HPDE6-E6E7 (cell line): ENCODE data around the gene NR2F2.

Source experiments
- DNase-seq: peaks from one replicate; pipeline ENCODE4 v3.0.0; 2011; ENCODE audit warnings: missing footprints; ENCODE audit errors: extremely low spot score

NR2F2 gene

GRCh38 chr15:96332637-96333121 lies 2.2 kb downstream of the NR2F2 start:
- no peak for DNase-seq

- no peak for DNase-seq
Observed at GRCh38 chr15:96333131-96334016, 2.9 kb downstream of the NR2F2 start.

- DNase-seq, result no peak
Observed at GRCh38 chr15:96334017-96334704, 3.7 kb downstream of the NR2F2 start.

- DNase-seq, result no peak
Observed at GRCh38 chr15:96334705-96335410, 4.4 kb downstream of the NR2F2 start.

DNA sequence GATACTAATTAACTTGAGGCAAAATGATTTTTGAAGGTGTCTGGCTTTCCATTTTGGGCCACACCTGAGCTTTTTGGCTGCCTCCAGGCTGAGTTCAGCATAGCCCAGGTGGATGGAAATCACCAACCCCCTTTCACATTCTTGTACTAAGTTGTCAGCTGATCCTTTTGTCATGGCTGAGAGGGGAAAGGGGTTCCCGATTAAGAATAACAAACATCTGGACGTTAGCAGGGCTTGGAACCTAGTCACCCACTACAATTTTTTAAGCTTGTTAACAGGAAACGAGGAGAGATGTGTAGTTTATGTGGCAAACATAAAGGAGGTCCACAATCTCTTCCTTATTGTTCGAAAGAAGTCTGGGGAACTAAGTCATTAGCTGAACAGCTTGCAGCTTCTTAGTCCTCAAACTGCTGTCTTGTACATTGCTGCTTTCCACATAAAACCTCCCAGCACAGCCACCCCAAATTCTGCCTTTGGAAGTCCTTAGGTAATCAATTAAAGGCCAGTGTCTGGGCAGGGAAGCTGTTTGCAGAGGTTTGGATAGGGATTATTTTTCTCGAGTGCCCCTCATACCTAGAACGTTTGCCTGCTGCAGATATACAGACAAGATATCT lies 5.0 kb downstream of the NR2F2 start:
- no peak for DNase-seq

DNA sequence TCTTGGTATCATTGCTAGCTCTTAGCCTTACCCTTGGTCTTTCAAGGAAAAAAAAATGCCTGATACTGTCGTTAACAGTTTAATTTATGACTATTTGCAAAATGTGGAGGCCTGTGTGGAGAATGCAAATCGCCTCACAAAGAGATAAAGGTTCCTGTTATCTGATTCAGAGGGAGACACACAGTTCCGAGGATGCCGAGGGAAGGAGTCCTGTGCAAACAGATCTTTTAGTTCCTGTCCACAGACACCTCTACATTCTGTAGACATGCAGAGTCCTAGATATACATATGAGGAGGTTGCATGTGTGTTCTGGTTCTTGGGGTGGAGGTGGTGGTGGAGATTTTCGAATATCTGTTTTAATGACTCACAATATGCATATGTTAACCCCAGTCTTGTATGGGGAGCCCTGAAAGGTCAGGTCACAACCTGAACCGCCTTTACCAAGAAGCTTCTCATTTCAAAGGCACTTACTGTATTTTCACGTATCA lies 5.7 kb downstream of the NR2F2 start:
- DNase-seq, result no peak

DNA sequence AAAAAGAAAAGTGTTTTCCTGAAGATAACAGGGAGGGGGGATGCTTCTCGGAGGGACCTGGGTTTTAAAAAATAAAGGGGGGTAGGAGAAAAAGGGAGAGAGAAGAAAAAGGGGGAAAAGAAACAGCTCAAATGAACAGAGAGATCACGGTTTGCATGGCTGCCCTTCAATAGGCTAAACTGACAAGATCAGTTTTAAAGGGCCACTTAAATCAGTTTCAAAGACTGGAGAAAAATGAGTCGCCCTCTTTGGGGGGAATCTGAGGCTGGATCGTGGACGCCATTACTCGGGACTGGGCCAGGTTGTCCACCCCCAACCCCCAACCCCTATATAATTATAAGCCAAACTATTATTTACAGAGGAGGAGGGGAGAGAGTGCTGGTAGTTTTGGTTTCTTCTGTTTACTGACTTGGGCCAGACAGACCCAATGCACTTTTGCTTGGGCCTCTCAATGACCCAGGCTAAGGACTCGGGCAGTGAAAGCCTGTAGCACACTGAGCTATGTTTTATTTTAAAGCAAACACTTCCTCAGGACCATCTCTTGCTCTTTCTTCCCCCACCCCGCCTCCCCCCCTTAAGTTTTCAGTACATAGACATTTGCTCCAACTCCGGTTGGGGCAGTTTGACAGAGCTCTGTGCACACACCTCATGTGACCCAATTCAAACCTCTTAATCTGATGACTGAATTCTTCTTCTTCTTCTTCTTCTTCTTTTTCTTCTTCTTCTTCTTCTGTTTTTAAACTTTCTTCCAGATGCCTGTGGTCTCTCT lies 6.3 kb downstream of the NR2F2 start:
- no peak for DNase-seq

- DNase-seq, result no peak
Observed at GRCh38 chr15:96337365-96338023, 7.0 kb downstream of the NR2F2 start.

DNA sequence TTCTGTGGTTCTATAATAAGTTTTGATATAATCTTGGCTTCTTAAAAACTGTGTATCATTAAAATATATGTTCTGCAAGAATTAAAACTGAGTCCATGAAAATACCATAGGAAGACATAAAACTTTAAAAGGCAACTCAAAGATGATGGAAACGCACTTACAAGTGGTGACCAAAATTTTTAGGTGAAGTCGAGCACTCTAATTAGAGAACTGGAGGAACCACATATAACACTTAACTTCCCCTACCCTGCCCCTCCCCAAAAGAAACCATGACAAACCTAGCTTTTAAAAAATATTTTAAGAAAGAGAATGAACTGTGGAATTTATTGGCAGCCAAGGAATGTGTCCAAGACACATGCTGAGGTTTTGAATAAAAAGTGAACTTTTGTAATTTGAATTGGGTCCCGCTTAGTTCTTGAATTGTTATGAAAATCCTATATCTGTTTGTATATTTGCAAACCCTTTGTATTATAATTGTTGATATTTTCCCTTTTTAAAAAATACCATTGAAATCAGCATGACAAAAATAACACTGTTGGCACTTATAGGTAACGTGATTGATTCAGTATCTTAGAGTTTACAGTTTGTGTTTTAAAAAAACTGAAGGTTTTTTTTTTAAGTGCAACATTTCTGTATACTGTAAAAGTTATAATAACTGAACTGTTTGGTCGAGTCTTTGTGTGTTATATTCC lies 7.7 kb downstream of the NR2F2 start:
- DNase-seq, result no peak

DNA sequence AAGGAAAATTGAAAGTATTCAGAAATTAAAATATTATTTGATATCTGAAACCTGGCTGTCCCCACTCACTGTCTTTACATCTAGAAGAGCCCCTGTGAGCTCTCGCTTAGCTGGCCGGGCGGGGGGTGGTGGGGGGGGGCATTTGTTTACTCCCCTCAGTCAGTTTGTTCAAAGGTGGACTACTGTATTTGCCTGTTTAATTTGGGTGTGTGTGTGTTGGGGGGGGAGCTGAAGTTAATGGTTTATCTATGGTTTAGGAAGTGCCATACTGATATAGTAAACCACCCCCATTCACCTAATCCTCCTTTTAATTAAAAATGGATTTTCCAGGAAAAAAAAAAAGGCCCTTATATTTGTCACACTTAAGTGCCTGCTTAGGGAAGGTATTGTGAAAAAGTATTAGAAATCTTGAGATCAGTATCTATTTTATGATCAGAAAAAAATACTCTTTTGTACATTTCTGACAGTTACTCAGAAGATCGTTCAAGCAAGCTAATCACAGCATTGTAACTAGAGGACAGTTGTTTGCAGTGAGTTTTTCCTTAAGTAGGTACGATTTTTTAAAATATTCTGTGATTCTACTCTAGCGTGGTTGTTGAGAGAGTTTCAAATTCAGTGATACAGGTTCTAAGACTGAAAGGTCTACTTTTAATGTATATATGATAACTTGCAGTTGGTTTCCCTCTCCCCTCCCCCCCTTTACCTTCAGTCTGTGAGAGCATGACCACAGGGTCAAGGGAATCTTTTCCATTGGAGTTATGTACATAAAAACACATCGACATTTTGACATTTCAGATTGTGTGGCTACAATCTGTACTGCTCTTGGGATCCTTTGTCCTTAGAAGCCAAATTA lies 8.5 kb downstream of the NR2F2 start:
- no peak for DNase-seq

DNA sequence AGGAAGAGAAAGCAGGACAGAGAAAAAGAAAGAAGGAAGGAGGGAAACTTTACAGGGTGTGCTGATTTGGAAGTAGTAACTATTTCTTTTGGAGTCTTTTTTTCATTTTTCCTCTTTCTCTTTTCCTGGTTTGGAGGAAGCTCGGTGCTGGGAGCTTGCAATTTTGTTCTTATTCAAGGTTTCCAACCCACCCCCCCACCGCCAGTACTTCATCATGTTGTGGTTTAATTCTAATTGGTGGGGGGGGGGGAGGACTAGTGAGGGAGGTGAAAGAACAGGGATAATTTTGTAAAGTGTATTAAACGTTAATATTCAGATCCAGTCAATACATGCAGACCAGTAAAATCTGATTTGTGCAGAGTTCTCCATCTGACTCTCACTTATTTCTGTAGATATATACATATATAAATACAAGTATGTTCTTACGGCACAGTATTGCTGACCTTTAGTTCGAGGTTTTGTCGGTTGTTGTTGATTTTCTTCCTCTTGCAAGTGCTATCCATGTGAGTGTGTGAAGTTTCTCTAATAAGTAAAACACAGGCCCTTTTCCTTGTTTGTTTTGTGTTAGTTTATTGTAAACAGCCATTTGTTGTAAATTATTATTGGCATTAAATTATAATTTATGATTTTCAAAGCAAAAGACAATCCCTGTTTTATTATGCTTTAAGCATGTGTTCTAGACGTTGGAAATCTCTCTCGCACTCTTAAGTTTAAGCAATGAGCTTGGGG lies 9.3 kb downstream of the NR2F2 start:
- DNase-seq, result no peak

- no peak for DNase-seq
Observed at GRCh38 chr15:96340348-96340597, 9.8 kb downstream of the NR2F2 start.

DNA sequence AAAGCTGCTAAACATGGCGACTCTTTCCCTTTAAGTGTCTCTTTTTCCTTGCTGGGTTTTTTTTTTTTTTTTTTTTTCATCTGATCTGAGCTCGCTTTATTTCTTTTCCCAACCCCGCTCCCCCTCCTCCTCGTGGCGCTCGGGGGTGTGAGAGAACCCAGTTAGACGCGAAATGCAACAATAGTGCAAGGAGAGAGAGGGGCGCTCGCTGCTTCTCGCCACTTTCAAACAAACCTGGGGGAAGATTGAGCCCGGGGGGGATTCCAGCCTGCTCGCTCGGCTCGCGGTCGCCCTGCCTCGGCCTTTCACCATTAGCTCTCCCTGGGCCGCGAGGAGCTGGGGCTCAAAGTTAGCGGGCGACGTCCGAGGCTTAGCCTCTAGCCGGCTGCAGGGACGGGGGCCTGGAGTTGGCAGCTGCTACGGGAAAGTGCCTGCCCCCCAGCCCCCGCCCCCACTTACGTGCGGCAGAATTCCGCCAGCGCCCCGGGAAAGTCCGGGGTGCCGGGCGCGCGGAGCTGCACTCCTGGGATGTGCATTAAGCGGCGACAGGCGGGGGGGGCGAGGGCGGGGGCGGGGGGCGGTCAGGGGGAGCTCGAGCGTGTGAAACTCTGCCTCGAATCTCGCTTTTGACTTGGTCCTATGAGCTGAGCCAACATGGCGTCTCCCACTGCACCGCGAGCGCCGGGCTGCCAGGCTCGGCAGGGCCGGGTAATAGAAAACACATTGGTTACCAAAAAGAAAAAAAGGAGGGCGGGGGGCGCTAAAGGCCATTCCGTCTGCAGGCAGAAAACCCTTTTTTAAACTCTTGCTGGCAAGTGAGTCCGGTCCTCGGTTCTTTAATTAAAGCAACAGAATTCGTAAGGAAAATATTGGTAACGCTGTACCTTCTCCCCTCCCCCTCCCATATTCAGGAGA lies 10.4 kb downstream of the NR2F2 start:
- no peak for DNase-seq

GRCh38 chr15:96341513-96342405 lies 11.3 kb downstream of the NR2F2 start:
- no peak for DNase-seq

DNA sequence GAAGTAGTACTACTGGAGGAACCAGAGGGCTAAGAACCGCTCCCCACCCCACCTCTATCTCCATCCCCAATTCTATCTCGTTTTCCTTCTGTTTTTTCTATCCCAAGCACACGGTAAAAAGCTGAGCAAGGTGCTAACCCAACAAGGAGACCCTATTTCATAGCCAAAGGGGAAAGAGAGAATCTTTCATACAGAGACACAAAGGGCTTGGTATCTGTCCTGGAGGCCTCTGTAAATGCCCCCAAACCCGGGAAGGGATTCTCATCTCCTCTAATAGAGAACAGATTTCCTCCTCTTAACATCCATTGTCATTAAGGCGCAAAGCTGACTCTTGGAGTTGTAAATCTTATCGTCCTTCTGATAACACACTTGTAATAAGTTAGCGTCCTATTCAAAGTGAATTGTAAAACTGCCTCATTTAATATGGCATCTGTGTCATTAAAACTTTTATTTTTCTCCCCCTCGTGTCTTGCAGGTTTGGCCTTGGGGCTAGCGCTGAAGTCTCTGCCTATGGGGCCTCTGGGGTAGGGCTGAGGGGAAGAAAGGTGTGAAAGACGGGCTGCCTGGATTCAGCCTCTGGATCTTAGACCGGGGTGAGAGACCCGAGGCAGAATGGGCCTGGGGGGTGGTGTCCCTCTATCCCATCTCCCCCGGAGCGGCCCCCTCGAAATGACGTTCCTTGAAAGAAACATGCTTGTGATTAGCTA lies 12.1 kb downstream of the NR2F2 start:
- no peak for DNase-seq
